H9 (cell line): ENCODE results near the gene COG4. TPM values are rescaled to one million over a fixed set of nuclear protein-coding genes. Genes with fewer than 3 reads are reported as not detected.

Experiments used
- DNase-seq: peaks from one replicate; pipeline ENCODE4 v3.0.0-alpha.2; 2017
- H2AFZ ChIP-seq: one replicate; pipeline ENCODE4 v1.6.1; 2013; ENCODE audit warnings: mild to moderate bottlenecking, low read length, control low read depth, moderate library complexity
- H2AK5ac ChIP-seq: 2 replicates; pipeline ENCODE4 v1.6.1; 2013; ENCODE audit warnings: low read length, control low read depth, mixed read lengths; ENCODE audit not compliant: insufficient read length
- H2BK120ac ChIP-seq: one replicate; pipeline ENCODE4 v1.6.1; 2013; ENCODE audit warnings: low read depth, mild to moderate bottlenecking, low read length, control low read depth, inconsistent platforms; ENCODE audit not compliant: poor library complexity, severe bottlenecking
- H2BK12ac ChIP-seq: 2 replicates; pipeline ENCODE4 v1.6.1; 2013; ENCODE audit warnings: low read length, control low read depth, mixed read lengths, low read depth; ENCODE audit not compliant: insufficient read length
- H2BK15ac ChIP-seq: 2 replicates; pipeline ENCODE4 v1.6.1; 2013; ENCODE audit warnings: low read depth, low read length, control low read depth
- H2BK20ac ChIP-seq: one replicate; pipeline ENCODE4 v1.6.1; 2013; ENCODE audit warnings: low read depth, mild to moderate bottlenecking, low read length, control low read depth, inconsistent platforms; ENCODE audit not compliant: poor library complexity, severe bottlenecking
- H2BK5ac ChIP-seq: 2 replicates; pipeline ENCODE4 v1.6.1; 2013; ENCODE audit warnings: low read length, control low read depth, mixed read lengths; ENCODE audit not compliant: insufficient read length
- H3K14ac ChIP-seq: 2 replicates; pipeline ENCODE4 v1.6.1; 2013; ENCODE audit warnings: low read length, control low read depth; ENCODE audit not compliant: insufficient read depth
- H3K18ac ChIP-seq: 2 replicates; pipeline ENCODE4 v1.6.1; 2013; ENCODE audit warnings: low read depth, mild to moderate bottlenecking, mixed read lengths, low read length, control low read depth; ENCODE audit not compliant: insufficient read length
- H3K23ac ChIP-seq: 2 replicates; pipeline ENCODE4 v1.6.1; 2013; ENCODE audit warnings: low read length, control low read depth, mixed read lengths, low read depth; ENCODE audit not compliant: insufficient read length
- H3K23me2 ChIP-seq: 2 replicates; pipeline ENCODE4 v1.6.1; 2013; ENCODE audit warnings: low read depth, mild to moderate bottlenecking, mixed read lengths, low read length, control low read depth; ENCODE audit not compliant: insufficient read length, poor library complexity, severe bottlenecking
- H3K27ac ChIP-seq: 2 replicates; pipeline ENCODE4 v1.5.1; 2013; ENCODE audit warnings: low read length, control low read depth, mixed read lengths, low read depth; ENCODE audit not compliant: insufficient read length
- H3K27me3 ChIP-seq: 2 replicates; pipeline ENCODE4 v1.6.1; 2013; ENCODE audit warnings: low read length, control low read depth, inconsistent platforms; ENCODE audit not compliant: insufficient read depth
- H3K4ac ChIP-seq: 2 replicates; pipeline ENCODE4 v1.6.1; 2013; ENCODE audit warnings: low read depth, mild to moderate bottlenecking, control low read depth, inconsistent platforms, low read length, moderate library complexity
- H3K4me1 ChIP-seq: 2 replicates; pipeline ENCODE4 v1.6.1; 2013; ENCODE audit warnings: low read length, control low read depth, inconsistent platforms; ENCODE audit not compliant: insufficient read depth
- H3K4me2 ChIP-seq: 2 replicates; pipeline ENCODE4 v1.6.1; 2013; ENCODE audit warnings: low read length, control low read depth, mixed read lengths; ENCODE audit not compliant: insufficient read length, insufficient read depth
- H3K56ac ChIP-seq: 2 replicates; pipeline ENCODE4 v1.6.1; 2013; ENCODE audit warnings: low read depth, mild to moderate bottlenecking, mixed read lengths, low read length, control low read depth; ENCODE audit not compliant: insufficient read length
- H3K79me1 ChIP-seq: 2 replicates; pipeline ENCODE4 v1.6.1; 2013; ENCODE audit warnings: low read depth, mild to moderate bottlenecking, moderate library complexity, low read length, control low read depth, inconsistent platforms; ENCODE audit not compliant: insufficient read depth, poor library complexity, severe bottlenecking
- H3K79me2 ChIP-seq: 2 replicates; pipeline ENCODE4 v1.6.1; 2013; ENCODE audit warnings: low read length, control low read depth, inconsistent platforms; ENCODE audit not compliant: insufficient read depth
- H3K9ac ChIP-seq: 2 replicates; pipeline ENCODE4 v1.6.1; 2013; ENCODE audit warnings: low read length, control low read depth, mixed read lengths; ENCODE audit not compliant: insufficient read length; ENCODE audit errors: extremely low read depth
- H3K9me3 ChIP-seq: one replicate; pipeline ENCODE4 v1.6.1; 2013; ENCODE audit warnings: low read depth, low read length, inconsistent platforms; ENCODE audit not compliant: control insufficient read depth
- H3T11ph ChIP-seq: one replicate; pipeline ENCODE4 v1.6.1; 2013; ENCODE audit warnings: mild to moderate bottlenecking, low read length, control low read depth, inconsistent platforms
- H4K20me1 ChIP-seq: one replicate; pipeline ENCODE4 v1.6.1; 2013; ENCODE audit not compliant: control insufficient read depth, insufficient read length, insufficient read depth
- H4K5ac ChIP-seq: 2 replicates; pipeline ENCODE4 v1.6.1; 2013; ENCODE audit warnings: low read depth, mild to moderate bottlenecking, mixed read lengths, low read length, control low read depth; ENCODE audit not compliant: insufficient read length
- H4K8ac ChIP-seq: replicated peaks from 2 replicates; pipeline ENCODE4 v1.6.1; 2013; ENCODE audit warnings: low read length, control low read depth, mixed read lengths, low read depth; ENCODE audit not compliant: insufficient read length
- H4K91ac ChIP-seq: 2 replicates; pipeline ENCODE4 v1.6.1; 2013; ENCODE audit warnings: low read depth, mild to moderate bottlenecking, moderate library complexity, mixed read lengths, low read length, control low read depth; ENCODE audit not compliant: insufficient read length
- H3K27ac Mint-ChIP-seq, 3 experiments: 2 replicates in 2 of 3; 3 replicates in 1 of 3; pipeline ENCODE4 v1.8.0; 2020 to 2021; ENCODE audit warnings: mixed read lengths in 3 of 3, mild to moderate bottlenecking in 1 of 3, moderate library complexity in 1 of 3
- H3K27me3 Mint-ChIP-seq: 2 replicates; pipeline ENCODE4 v1.8.0; 2021; ENCODE audit warnings: low read depth, mild to moderate bottlenecking, moderate library complexity, mixed read lengths
- H3K36me3 Mint-ChIP-seq, 3 experiments: 2 replicates in 2 of 3; 3 replicates in 1 of 3; pipeline ENCODE4 v1.8.0; 2020 to 2021; ENCODE audit warnings: low read depth in 3 of 3, mixed read lengths in 3 of 3; ENCODE audit not compliant: insufficient read depth in 1 of 3
- H3K4me1 Mint-ChIP-seq, 2 experiments: 2 replicates each; pipeline ENCODE4 v1.8.0; 2020; ENCODE audit warnings: mixed read lengths in 2 of 2
- H3K4me3 Mint-ChIP-seq, 2 experiments: 2 replicates in 1 of 2; 3 replicates in 1 of 2; pipeline ENCODE4 v1.8.0; 2020 to 2021; ENCODE audit warnings: mild to moderate bottlenecking in 2 of 2, mixed read lengths in 2 of 2, moderate library complexity in 1 of 2
- H3K9me3 Mint-ChIP-seq, 2 experiments: 2 replicates in 1 of 2; 3 replicates in 1 of 2; pipeline ENCODE4 v1.8.0; 2020; ENCODE audit warnings: mild to moderate bottlenecking in 2 of 2, mixed read lengths in 2 of 2, moderate library complexity in 1 of 2
- CTCF ChIP-seq: fragments of 200-600 bp; sonication (generic); conservative IDR thresholded peaks from 3 replicates; pipeline ENCODE4 v1.8.0; 2021; ENCODE audit warnings: antibody characterized with exemption, mild to moderate bottlenecking
- WGBS: extraction: QIAGEN DNeasy Blood & Tissue Kit; methylation state at CpG from one replicate; pipeline ENCODE4 v1.1.7; 2013; ENCODE audit warnings: missing lambda C conversion rate, low lambda C conversion rate, mixed read lengths; ENCODE audit not compliant: insufficient read length; ENCODE audit errors: extremely low coverage; 5-methylcytosine and 5-hydroxymethylcytosine counted together
- total RNA-seq: library from RNA; stranded (reverse); gene quantifications from 2 replicates; pipeline ENCODE4 v1.2.1, GENCODE V29; 2021

Gene COG4
- total RNA-seq, 1 experiment from 2014 or later, result 51.9 TPM

GRCh38 chr16:70571623-70572022 is 48.3 kb upstream of the COG4 start:
- Mint-ChIP-seq H3K9me3 (no peaks in the 10 kb centered on the region), H3K36me3 (peaks cover 54 to 88% (median 71%) of the 10 kb centered on the region in 3 experiments), H3K27me3 (no peaks in the 10 kb centered on the region), H3K27ac (peak overlapping the region in 2 of 3 experiments; percentile 44 to 94; a peak in 2 of 7 replicates), H3K4me3 (no peak overlapping the region), H3K4me1 (peaks cover 15 to 16% of the 10 kb centered on the region in 2 experiments)
- Histone ChIP-seq H2BK12ac (no peak overlapping the region), H2BK5ac (no peak overlapping the region), H3K14ac (no peak overlapping the region), H3K9me3 (no peaks in the 10 kb centered on the region), H2AK5ac (no peak overlapping the region), H3K27ac (no peak overlapping the region), H3K56ac (no peak overlapping the region), H3K4me2 (no peak overlapping the region), H3K9ac (no peak overlapping the region), H3T11ph (no peak overlapping the region), H3K4ac (no peak overlapping the region), H2BK120ac (no peak overlapping the region), H2AFZ (no peak overlapping the region), H4K91ac (no peak overlapping the region), H4K5ac (no peak overlapping the region), H4K20me1 (no peaks in the 10 kb centered on the region), H2BK15ac (no peak overlapping the region), H4K8ac (no peak overlapping the region), H3K23me2 (no peaks in the 10 kb centered on the region), H3K18ac (no peak overlapping the region), H3K79me1 (peaks cover 4% of the 10 kb centered on the region), H3K23ac (no peak overlapping the region), H2BK20ac (no peak overlapping the region), H3K4me1 (no peaks in the 10 kb centered on the region), H3K27me3 (no peaks in the 10 kb centered on the region), H3K79me2 (no peaks in the 10 kb centered on the region)
- no peak for DNase-seq
- no peak for TF ChIP-seq CTCF
- WGBS, result no CpG with 5 or more reads among the region's 8 CpGs
